GM18526 (cell line): Measurements from ENCODE around the gene GGA3.
A peak's percentile ranks its signal among the peaks of the same experiment; 100 is the strongest.

ENCODE experiments used
- POLR2A ChIP-seq: IDR thresholded peaks from 3 replicates; pipeline ENCODE4 v1.6.1; 2011; ENCODE audit not compliant: insufficient read length; ENCODE audit errors: extremely low read depth

Gene GGA3

DNA sequence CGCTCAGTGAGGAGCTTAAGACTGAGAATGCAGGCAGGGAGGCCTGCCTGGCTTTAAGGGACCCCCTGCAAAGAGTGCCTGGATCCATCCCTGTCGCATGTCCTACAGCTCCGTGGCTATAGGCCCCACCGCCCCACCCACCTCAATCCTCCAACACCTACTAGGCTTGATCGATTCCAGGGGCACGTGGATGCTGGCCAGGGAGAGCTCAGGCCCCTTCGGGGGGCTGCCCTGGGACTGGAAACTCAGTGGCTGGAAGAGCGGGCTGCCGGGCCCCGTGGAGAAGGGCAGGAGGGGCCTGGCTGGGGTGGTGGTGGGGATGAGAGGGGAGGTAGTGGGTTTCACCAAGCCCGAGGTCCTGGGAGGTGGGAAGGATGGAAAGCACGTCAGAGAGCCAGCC is 22.2 kb downstream of the GGA3 start:
- peak; percentile 3 for TF ChIP-seq POLR2A

DNA sequence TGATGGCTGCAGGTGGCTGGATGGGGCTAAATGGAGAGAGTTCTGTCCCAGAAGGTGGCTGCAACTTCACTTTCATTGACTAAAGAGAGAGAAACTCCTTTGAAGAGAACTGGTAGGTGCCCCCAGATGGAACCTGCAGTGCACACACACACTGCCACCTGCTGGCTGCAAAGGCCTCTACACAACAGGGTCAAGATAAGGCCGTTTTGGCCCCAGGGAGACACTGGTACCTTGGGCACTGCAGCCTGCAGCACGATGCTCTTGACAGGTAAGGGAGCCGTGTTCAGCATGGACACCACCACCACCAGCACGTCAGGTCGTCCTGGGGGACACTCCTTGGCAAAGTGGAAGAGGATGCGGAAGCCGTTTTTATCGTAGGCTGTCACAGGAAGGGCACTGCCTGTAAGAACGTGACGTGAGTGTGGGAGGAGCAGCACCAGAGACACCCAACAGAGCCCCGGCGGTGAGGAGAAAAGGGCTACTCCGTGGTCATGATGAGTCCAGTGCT is 22.7 kb downstream of the GGA3 start:
- peak; percentile 16 for TF ChIP-seq POLR2A

DNA sequence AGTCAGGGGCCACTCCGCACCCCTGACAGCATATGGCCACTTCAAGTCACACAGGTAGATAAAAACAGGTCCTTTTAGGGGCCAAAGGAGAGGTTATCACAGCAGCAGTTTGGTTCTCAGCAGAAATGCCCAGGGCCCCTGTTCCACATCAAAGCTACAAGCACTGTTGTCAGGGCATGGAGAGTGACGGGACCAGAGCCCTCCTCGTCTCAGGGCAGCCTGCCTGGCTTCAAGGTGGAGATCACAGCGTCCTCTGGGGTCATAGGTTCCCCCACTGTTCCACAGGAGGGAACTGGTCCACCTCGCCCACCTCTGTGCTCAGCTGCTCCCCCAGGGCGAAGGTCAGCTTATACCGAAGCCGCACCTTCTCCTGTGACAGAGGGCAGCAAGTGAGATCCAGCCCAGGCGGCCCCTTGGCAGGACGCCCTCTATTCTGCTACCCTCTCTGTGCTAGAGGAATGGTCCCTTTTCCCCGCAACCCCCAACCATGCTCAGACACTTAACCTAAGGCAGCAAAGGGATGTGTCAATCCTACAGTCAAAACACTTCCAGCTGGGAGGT is 23.3 kb downstream of the GGA3 start:
- TF ChIP-seq POLR2A = no peak

DNA sequence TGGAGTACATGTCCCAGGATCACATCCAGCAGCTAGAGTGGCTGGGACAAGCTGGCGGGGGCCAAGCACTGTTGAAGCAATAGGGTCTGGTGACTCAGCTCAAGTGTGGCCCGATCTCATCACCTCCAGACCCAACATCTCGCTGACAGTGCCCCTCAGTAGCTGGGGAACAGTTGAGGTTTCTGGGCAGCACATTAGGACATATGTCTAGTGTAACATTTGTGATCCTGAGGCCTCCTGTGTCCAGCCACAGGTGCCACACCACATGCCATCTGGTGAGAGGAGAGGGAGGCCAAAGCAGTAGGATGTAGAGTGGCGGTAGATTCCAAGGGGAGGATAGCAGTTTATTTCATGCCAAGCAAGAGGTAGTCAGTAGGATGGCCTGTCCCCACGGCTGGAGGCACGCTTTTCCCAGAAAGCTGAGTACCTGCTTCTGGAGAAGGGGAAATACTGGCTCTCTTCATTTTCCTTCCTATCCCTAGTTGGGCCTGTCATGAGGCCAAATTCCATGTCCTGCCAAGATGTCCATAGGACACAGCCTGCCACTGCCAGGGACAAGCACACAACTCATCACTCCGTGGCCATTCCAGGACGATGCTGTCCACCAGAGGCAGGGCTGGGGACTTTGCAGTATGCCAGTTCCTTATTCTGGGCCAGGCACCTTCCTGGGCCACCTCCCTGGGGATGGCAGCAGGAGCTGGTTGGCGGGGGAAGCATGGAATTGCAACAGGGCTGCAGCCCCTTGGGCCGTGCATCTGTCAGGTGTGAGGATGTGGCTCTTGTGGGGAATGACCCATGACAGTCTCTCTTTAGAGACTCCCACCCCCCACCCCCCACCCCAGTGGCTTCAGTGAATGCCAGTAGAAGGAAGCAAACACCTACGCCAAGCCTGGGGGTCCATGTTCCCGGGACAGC is 24.0 kb downstream of the GGA3 start:
- no peak for TF ChIP-seq POLR2A

DNA sequence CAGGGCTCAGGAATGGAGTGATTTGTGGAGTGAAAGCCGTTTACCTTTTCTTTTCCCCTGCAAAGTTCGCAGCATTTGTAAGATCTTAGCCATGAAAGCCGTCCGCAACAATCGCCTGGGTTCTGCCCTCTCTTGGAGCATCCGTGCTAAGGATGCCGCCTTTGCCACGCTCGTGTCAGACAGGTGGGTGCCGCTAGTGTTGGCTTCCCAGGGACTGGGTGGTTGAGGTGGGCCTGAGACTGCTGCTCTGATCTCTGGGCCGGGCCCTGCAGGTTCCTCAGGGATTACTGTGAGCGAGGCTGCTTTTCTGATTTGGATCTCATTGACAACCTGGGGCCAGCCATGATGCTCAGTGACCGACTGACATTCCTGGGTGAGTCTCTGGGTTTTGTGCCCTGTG is 28.6 kb downstream of the GGA3 start:
- TF ChIP-seq POLR2A = no peak

DNA sequence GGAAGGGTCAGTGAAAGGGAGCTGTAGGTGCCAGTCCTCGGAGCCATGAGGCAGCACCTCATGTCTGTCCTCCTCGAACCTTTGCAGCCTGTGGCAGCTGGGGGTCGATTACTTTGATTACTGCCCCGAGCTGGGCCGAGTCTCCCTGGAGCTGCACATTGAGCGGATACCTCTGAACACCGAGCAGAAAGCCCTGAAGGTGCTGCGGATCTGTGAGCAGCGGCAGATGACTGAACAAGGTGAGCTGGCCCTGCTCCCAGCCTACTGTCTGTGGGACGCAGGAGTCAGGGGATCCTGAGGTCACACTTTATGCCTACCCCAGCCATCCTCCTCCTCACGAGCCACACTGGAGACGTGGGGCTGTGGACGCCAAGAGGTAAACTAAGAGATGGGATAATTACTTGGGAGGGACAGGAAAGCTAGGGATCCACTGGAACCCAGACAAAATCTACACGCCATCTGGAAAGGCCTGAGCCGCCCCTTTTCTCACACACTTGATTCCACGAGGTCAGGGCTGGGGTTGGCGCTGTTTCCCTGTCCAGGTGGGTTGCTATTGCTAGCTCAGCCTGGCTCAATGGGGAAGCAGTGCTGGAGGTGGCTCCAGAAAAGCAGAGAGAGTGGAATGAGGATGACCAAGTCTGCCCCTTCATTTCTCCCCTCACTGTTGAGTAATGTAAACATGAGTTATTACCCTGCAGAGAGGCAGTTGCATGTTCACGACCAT is 29.5 kb downstream of the GGA3 start:
- no peak for TF ChIP-seq POLR2A

DNA sequence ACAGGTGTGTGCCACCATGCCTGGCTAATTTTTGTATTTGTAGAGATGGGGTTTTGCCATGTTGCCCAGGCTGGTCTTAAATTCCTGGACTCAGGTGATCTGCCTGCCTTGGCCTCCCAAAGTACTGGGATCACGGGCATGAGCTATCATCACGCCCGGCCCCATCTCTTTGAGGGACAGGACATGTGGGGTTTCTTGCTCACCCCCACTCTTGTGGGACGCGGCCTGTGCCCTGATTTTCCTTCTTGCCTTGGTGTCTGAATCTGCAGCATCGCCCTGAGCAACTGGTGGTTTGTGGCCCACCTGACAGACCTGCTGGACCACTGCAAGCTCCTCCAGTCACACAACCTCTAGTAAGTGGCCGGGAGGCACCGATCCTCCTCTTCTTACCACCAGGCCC is 30.3 kb downstream of the GGA3 start:
- no peak for TF ChIP-seq POLR2A

DNA sequence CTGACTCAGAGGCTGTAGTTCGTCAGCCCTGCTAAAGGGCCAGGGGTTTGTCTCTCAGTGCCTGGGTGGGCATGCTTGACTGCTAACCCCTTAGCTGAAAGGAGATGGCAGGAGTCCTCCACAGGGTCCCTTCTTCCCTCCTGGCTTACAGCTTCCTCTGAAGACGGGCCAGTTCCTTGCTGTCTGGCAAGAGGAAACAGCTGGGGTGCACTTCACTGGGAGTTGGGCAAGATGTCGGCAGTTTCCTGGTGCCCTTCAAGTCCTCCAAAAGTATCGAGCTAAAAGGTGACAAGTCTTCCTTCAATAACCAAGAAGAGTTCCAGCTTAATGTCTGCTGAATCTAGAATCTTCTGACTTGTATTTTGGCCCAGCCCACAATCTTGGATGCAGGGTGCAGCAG is 32.6 kb downstream of the GGA3 start:
- no peak for TF ChIP-seq POLR2A

DNA sequence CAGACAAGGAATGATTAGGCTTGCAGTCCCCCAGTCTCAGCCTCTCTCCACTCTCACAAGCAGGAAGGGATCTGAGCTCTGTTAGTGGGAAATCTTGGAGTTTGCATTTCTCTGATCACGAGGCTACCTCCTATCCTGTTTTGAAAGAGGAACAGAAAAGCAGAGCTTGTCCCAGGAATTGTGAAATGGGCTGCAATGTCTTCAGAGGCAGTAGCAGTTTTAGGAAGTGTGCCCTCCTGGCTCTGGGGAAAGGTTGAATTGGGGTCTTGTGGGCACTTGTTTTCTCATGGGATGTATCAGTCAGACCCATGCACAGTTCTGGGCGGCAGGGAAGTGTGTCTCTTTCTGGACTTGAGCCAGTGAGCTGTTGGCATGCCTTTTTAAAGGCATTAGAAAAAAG is 33.1 kb downstream of the GGA3 start:
- TF ChIP-seq POLR2A = no peak

DNA sequence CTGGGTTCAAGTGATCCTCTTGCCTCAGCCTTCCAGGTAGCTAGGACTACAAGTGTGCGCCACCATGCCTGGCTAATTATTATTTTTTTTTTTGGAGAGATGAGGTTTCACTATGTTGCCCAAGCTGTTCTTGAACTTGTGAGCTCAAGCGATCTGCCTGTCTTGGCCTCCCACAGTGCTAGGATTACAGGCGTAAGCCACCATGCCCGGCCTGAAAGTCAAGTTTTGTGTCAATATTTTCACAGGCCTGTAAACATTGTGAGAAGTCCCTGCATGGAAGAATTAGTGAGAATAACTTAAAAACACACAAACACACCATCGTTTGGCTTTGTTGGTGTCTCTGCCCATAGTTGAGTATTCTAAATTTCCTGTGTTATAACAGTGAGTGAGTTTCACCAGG is 33.7 kb downstream of the GGA3 start:
- TF ChIP-seq POLR2A = no peak

DNA sequence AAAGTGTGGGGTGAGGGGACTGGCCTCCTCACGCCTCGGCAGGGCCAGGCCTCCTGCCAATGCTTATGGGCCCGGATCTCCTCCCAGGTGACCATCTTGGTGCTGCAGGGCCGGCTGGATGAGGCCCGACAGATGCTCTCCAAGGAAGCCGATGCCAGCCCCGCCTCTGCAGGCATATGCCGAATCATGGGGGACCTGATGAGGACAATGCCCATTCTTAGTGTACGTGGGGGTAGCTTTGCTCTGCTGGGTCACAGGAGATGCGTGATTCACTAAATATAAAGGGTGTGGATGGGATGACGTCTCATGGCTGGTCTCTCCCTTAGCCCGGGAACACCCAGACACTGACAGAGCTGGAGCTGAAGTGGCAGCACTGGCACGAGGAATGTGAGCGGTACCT is 36.4 kb downstream of the GGA3 start:
- no peak for TF ChIP-seq POLR2A

DNA sequence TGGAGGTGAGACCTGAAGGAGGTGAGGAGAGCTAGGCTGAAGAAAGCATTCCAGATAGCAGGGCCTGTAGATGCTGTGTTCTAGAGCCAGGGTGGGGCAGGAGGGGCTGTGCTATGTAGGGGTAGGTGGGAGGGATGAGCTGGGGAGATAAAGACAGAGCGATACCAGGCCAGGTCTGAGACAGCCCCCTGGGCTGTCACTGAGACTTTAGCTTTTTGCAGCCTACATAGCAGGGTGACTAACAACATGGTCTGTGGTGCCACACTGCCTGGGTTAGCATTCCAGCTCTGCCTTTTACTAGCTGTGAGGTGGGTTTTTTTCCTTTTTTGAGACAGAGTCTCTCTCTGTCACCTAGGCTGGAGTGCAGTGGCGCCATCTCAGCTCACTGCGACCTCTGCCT is 41.6 kb downstream of the GGA3 start:
- TF ChIP-seq POLR2A = no peak

DNA sequence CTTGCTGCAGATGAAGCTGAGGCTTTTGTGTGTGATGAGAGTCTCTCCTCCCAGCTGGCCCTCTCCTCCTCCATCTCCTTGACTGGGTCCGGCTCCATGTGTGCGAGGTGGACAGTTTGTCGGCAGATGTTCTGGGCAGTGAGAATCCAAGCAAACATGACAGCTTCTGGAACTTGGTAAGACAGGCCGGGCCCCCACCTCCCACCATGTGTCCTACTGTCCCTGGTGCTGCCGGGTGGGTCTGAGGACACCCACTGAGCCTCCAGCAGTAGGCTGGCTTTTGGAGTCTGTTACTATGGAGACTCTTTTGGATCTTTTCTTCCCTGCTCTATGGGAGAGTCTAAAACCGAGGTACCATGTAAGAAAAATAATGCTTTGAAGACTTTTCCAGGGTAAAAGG is 43.3 kb downstream of the GGA3 start:
- TF ChIP-seq POLR2A = no peak

DNA sequence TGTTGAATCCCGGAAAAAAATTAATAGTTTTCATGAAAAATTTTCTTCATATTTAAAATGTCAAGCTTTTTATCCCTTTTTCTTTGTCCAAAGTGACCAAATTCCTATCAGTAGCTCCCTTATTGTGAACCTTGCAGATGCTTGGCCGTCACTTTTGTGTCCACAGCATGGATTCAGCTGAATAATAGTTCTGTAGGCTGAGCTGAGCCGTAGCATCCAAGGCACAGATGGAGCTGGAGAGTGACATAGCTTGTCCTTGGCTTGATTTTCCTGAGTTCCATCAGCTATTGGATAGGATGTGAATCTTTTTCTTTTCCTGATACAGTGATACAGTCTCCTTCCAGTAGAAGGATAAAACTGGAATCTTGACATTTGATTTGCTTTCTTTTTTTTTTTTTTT is 52.3 kb downstream of the GGA3 start:
- no peak for TF ChIP-seq POLR2A

DNA sequence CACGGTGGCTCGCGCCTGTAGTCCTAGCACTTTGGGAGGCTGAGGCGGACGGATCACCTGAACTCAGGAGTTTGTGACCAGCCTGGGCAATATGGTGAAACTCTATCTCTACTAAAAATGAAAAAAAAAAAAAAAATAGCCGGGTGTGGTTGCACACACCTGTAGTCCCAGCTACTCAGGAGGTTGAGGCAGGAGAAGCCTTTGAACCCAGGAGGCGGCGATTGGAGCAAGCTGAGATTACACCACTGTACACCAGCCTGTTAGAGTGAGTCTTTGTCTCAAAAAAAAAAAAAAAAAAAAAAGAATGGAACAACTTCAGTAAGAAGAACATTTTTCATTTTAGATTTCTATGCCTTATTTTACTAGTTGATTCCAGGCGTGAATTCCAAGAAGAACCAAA is 53.2 kb downstream of the GGA3 start:
- TF ChIP-seq POLR2A = no peak

DNA sequence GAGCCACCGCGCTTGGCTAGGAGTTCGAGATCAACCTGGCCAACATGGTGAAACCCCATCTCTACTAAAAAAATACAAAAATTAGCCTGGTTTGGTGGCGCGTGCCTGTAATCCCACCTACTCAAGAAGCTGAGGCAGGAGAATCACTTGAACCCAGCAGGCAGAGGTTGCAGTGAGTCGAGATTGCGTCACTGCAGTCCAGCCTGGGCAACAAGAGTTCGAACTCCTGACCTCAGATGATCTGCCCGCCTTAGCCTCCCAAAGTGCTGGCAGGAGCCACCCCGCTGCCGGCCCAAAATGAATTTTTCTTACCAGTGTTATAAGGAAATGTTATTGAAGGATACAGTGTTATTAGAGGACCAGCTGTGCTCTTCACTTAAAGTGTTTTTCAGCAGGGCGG is 53.6 kb downstream of the GGA3 start:
- no peak for TF ChIP-seq POLR2A
